ENCODE measurements around the gene MTHFSD.

The MTHFSD gene

DNA sequence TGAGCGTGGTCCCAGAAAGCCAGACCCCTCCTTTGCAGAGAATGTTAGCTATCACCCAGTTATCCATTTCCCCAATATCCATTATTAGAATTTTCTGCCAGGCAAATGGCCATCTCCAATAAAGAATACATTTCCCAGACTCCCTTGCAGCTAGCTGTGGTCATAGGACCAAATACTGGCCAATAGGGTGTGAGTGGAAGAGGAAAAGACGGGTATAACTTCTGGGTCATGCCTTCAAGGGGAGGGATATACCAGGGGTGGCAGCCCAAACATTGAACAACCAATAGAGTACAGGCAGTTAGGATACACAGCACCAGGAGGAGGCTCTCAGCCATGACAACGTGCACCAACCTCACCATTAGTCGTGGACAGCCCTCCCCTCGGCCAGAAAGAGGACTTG lies 70.8 kb downstream of the MTHFSD start:
- TF ChIP-seq CTCF (conservative IDR thresholded peaks at IDR 0.05; ENCODE audit: low read depth, low read length) = no peak
- H3K4me3 ChIP-seq (ENCODE audit: low read length) = no peak overlapping the region

DNA sequence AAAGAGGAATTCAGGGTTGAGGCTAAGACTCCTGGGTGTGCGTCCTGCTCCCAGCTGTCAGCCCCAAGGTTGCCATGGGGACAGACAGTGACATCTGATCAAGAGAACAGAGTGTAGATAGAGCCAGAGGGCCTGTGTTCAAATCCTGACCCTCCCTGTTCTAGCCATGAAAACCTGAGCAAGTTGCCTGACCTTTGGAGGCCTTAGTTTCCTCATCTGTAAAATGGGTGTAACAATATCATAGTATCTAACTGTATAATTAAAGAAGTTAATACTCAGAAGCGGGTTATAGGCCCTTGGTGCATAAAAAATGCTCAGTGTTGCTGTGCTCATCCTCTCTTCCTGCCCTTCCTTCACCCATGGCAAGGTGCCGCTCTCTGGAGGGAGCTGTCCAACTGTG lies 73.4 kb downstream of the MTHFSD start:
- no peak for TF ChIP-seq CTCF (conservative IDR thresholded peaks at IDR 0.05; ENCODE audit: low read depth, low read length)

More for the DNA sequence above, 70.8 kb downstream of the MTHFSD start:
- DNase-seq (ENCODE audit: low read depth) = no peak

DNA sequence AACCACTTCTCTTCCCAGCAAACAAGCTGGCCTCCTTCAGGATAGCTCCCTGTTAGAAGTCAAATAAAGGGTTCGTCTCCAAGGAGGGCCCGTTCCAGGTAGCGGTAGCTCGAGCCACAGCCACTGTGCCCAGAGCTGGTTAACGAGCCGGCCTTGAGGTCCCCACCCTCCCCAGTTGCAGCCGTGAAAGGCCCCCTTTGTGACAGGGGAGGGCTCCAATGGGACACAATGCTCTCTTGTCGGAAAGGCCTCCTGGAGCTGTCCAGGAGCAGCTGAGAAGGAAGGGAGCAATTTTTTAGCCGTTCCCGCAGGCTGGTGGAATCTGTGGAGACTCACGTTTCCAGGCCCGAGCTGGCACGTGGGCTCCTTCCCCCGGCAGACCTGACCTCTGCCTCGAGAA lies 74.6 kb downstream of the MTHFSD start:
- H3K4me3 ChIP-seq (ENCODE audit: low read length) = no peak overlapping the region
- DNase-seq (ENCODE audit: low read depth) = no peak
- no peak for TF ChIP-seq CTCF (conservative IDR thresholded peaks at IDR 0.05; ENCODE audit: low read depth, low read length)

More for the DNA sequence above, 73.4 kb downstream of the MTHFSD start:
- no peak overlapping the region for H3K4me3 ChIP-seq (ENCODE audit: low read length)
- no peak for DNase-seq (ENCODE audit: low read depth)
